ENCODE data around the gene BACH1. TPM values are rescaled to one million over a fixed set of nuclear protein-coding genes. Genes with fewer than 3 reads are reported as not detected.
A peak's percentile ranks its signal among the peaks of the same experiment; 100 is the strongest.

Gene BACH1
- polyA plus RNA-seq, 1 of the 3 experiments (the other 2 are of a cell fraction): 18.1 TPM

- H3K4me3 ChIP-seq (ENCODE audit: low read depth in 2 of 2, low read length in 1 of 2): peak overlapping the region in 1 of 2 experiments; percentile 32; a peak in 1 of 4 replicates
- WGBS (ENCODE audit: low lambda C conversion rate): 38% methylated on average over 10 of the region's 10 CpGs
- H2AFZ ChIP-seq (ENCODE audit: low read depth): no peak overlapping the region
- CTCF ChIA-PET: interaction anchor here (0.6 kb wide), 1 partner anchor 274 kb away, joined by 3 read pairs; no protein-coding TSS in a partner anchor
- H3K9me2 ChIP-seq: no peaks in the 10 kb centered on the region
- H3K4me1 ChIP-seq (ENCODE audit: control insufficient read depth in 1 of 2, insufficient read depth in 2 of 2, low read depth in 1 of 2, low read length in 1 of 2): peaks cover 0 to 28% of the 10 kb centered on the region in 2 experiments; a peak in 3 of 4 replicates
- no peak for DNase-seq
- H3K79me2 ChIP-seq (ENCODE audit: insufficient read depth): peaks cover 94% of the 10 kb centered on the region
- H3K36me3 ChIP-seq (replicated peaks in 1 of 2; ENCODE audit: control insufficient read depth in 1 of 2, insufficient read depth in 2 of 2, low read length in 1 of 2): peaks cover 34 to 61% of the 10 kb centered on the region in 2 experiments
- peaks cover 39% of the 10 kb centered on the region for H4K20me1 ChIP-seq (ENCODE audit: insufficient read depth)
- peak overlapping the region; percentile 51 to 76 for H3K27ac ChIP-seq (ENCODE audit: low read depth in 2 of 2, low read length in 1 of 2)
- H3K27me3 ChIP-seq (ENCODE audit: insufficient read depth): no peaks in the 10 kb centered on the region
- no peaks in the 10 kb centered on the region for H3K9me3 ChIP-seq
- H3K9ac ChIP-seq: peak overlapping the region; percentile 8; the same call in 1 of the 2 replicates
- H3F3A ChIP-seq (replicated peaks; ENCODE audit: insufficient read depth): peaks cover 52% of the 10 kb centered on the region
- peak overlapping the region; percentile 50 for H3K4me2 ChIP-seq
- POLR2A ChIA-PET: no interaction called here
- TF ChIP-seq CTCF (IDR thresholded peaks at IDR 0.05): no peak
- peak; percentile 60; the same call in 1 of the 2 replicates for TF ChIP-seq JUND (IDR thresholded peaks at IDR 0.05)
- TF ChIP-seq IRF3 (IDR thresholded peaks at IDR 0.05; ENCODE audit: low read depth, low read length): no peak
- TF ChIP-seq NFIC (IDR thresholded peaks at IDR 0.05; ENCODE audit: borderline replicate concordance): no peak; the same call in 1 of the 2 replicates
- peak; percentile 65; the same call in 1 of the 2 replicates for TF ChIP-seq TEAD4 (IDR thresholded peaks at IDR 0.05; ENCODE audit: borderline replicate concordance, insufficient read depth)
- peak; percentile 25; the same call in 1 of the 2 replicates for TF ChIP-seq PBX3 (IDR thresholded peaks at IDR 0.05)
- no peak for TF ChIP-seq RAD21 (IDR thresholded peaks at IDR 0.05; ENCODE audit: low read length)
- no peak; the same call in 1 of the 2 replicates for TF ChIP-seq MAX (IDR thresholded peaks at IDR 0.05; ENCODE audit: low read depth)
- no peak for TF ChIP-seq SMC3 (IDR thresholded peaks at IDR 0.05; ENCODE audit: low read depth, low read length)
- TF ChIP-seq TAF1 (IDR thresholded peaks at IDR 0.05; ENCODE audit: borderline replicate concordance, low read depth, low read length): no peak
- TF ChIP-seq MEF2A (IDR thresholded peaks at IDR 0.05; ENCODE audit: borderline replicate concordance, low read depth): 0 out of 2 replicates have a peak, but pooled peaks have one; percentile 45
- TF ChIP-seq RXRA (IDR thresholded peaks at IDR 0.05; ENCODE audit: borderline replicate concordance, low read depth): peak; percentile 64; the same call in 1 of the 2 replicates
- no peak for TF ChIP-seq FOXJ3 (CRISPR knock-in tag; IDR thresholded peaks at IDR 0.05)
- no peak for TF ChIP-seq USF1 (IDR thresholded peaks at IDR 0.05; ENCODE audit: borderline replicate concordance, low read depth)
- TF ChIP-seq EP300 (IDR thresholded peaks at IDR 0.05; ENCODE audit: borderline replicate concordance in 1 of 2, low read depth in 1 of 2, low read length in 1 of 2): 0 out of 4 replicates have a peak, but pooled peaks of 1 of the 2 experiments have one; percentile 60
- no peak for TF ChIP-seq NRF1 (IDR thresholded peaks at IDR 0.05; ENCODE audit: low read depth, low read length)
- TF ChIP-seq GATA2 (CRISPR knock-in tag; IDR thresholded peaks at IDR 0.05): no peak
- TF ChIP-seq ELF1 (IDR thresholded peaks at IDR 0.05): no peak
- no peak for TF ChIP-seq CHD2 (IDR thresholded peaks at IDR 0.05; ENCODE audit: low read length, partially characterized antibody)
- no peak for TF ChIP-seq GABPA (IDR thresholded peaks at IDR 0.05; ENCODE audit: low read depth)
- no peak; the same call in 1 of the 2 replicates for TF ChIP-seq POLR2AphosphoS5 (IDR thresholded peaks at IDR 0.05; ENCODE audit: low read depth, low read length)
- TF ChIP-seq FOSL2 (IDR thresholded peaks at IDR 0.05; ENCODE audit: borderline replicate concordance, low read depth): peak; percentile 70
- no peak for TF ChIP-seq RCOR1 (IDR thresholded peaks at IDR 0.05; ENCODE audit: low read length)
- TF ChIP-seq TCF12 (IDR thresholded peaks at IDR 0.05): peak; percentile 57
- no peak for TF ChIP-seq USF2 (IDR thresholded peaks at IDR 0.05; ENCODE audit: borderline replicate concordance, low read depth, low read length)
Measured at GRCh38 chr21:29332461-29333362, 34.0 kb downstream of the BACH1 start.
